Testis (tissue), 3 donors: ENCODE results near the gene UGP2. TPM values are rescaled to one million over a fixed set of nuclear protein-coding genes. Genes with fewer than 3 reads are reported as not detected.
"Not testable (repeated sequence)": the region's sequence is repeated elsewhere in the genome, so short reads cannot be mapped to it uniquely, and the experiment has no call there.

Experiments used
- DNase-seq: peaks from one replicate; pipeline ENCODE4 v3.0.0-alpha.2; 2019
- H3K27ac ChIP-seq, 2 donors: fragments of 200-600 bp; sonication (generic); one replicate each; pipeline ENCODE4 v1.5.1; 2019
- H3K27me3 ChIP-seq: fragments of 200-600 bp; sonication (generic); one replicate; pipeline ENCODE4 v1.5.1; 2019
- H3K36me3 ChIP-seq: fragments of 200-600 bp; sonication (generic); one replicate; pipeline ENCODE4 v1.5.1; 2017; ENCODE audit warnings: low read depth; ENCODE audit errors: missing control alignments
- H3K4me1 ChIP-seq: fragments of 200-600 bp; sonication (generic); one replicate; pipeline ENCODE4 v1.5.1; 2019
- H3K4me3 ChIP-seq, 2 donors: fragments of 200-600 bp; sonication (generic); one replicate each; pipeline ENCODE4 v1.5.1; 2017 to 2019
- H3K9me3 ChIP-seq: fragments of 200-600 bp; sonication (generic); one replicate; pipeline ENCODE4 v1.5.1; 2017
- POLR2A ChIP-seq: fragments of 450-650 bp; IDR thresholded peaks from one replicate; pipeline ENCODE4 v1.6.1; 2017; ENCODE audit warnings: antibody characterized with exemption, mild to moderate bottlenecking, moderate library complexity
- WGBS, 2 donors: methylation state at CpG; one replicate each; pipeline ENCODE4 v1.1.5; 2018; 5-methylcytosine and 5-hydroxymethylcytosine counted together
- intact Hi-C: fragments of 100-400 bp; cut with DNase I; formaldehyde crosslinking; loops from one replicate; pipeline ENCODE4 v1.15.1; 2023; ENCODE audit warnings: low total_unique reads
- polyA plus RNA-seq: library from polyadenylated mRNA; stranded (reverse); fragments of 350-450 nt; fragmentation: Illumina TruSeq; extraction: RNeasy Lipid Tissue Mini Kit (QIAGEN cat#74804); gene quantifications from one replicate; pipeline ENCODE4 v1.2.3, GENCODE V29; 2014; ENCODE audit warnings: low read depth, low replicate concordance; ENCODE audit not compliant: insufficient read depth
- total RNA-seq, 2 donors: library from RNA; depleted of rRNA; stranded (reverse); fragments of >200 nt; gene quantifications; one replicate each; pipeline ENCODE4 v1.2.3, GENCODE V29; 2016
- TF ChIP-seq, protein P1 (sequence below), 3 experiments: fragments of 450-650 bp in 2 of 3; fragments of 200-600 bp in 1 of 3; sonication (generic) in 1 of 3; IDR thresholded peaks; one replicate each; pipeline ENCODE4 v1.5.1; 2016 to 2019; ENCODE audit warnings: antibody characterized with exemption in 3 of 3, mild to moderate bottlenecking in 2 of 3, moderate library complexity in 1 of 3

Gene UGP2
- total and polyA plus RNA-seq, 3 donors from 2014 or later: 51.7 to 70.3 (median 52.9) TPM

DNA sequence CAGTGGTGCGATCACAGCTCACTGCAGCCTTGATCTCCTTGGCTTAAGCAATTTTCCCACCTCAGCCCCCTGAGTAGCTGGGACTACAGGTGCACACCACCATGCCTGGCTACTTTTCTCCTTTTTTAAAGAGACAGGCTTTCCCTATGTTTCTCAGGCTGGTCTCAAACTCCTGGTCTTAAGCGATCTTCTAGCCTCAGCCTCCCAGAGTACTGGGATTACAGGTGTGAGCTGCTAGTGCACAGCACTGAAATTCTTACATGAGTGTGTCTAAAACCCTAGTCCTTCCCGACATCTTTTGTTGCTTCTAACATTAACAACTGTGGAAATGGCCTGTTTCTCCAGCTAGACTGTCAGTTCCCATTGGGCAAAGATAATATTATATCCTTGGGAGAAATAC is 2.9 kb downstream of the UGP2 start:
- peaks cover 23% of the 10 kb centered on the region for H3K4me1 ChIP-seq
- no peak overlapping the region for H3K27ac ChIP-seq
- H3K27me3 ChIP-seq: no peaks in the 10 kb centered on the region
- no peaks in the 10 kb centered on the region for H3K9me3 ChIP-seq
- intact Hi-C loops: no loop called here
- no peak for DNase-seq
- TF ChIP-seq, protein P1, sequence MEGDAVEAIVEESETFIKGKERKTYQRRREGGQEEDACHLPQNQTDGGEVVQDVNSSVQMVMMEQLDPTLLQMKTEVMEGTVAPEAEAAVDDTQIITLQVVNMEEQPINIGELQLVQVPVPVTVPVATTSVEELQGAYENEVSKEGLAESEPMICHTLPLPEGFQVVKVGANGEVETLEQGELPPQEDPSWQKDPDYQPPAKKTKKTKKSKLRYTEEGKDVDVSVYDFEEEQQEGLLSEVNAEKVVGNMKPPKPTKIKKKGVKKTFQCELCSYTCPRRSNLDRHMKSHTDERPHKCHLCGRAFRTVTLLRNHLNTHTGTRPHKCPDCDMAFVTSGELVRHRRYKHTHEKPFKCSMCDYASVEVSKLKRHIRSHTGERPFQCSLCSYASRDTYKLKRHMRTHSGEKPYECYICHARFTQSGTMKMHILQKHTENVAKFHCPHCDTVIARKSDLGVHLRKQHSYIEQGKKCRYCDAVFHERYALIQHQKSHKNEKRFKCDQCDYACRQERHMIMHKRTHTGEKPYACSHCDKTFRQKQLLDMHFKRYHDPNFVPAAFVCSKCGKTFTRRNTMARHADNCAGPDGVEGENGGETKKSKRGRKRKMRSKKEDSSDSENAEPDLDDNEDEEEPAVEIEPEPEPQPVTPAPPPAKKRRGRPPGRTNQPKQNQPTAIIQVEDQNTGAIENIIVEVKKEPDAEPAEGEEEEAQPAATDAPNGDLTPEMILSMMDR (IDR thresholded peaks at IDR 0.05): no peak
- TF ChIP-seq POLR2A: no peak
- H3K36me3 ChIP-seq: no peaks in the 10 kb centered on the region
- WGBS, 2 donors: 77 to 81% methylated on average over 3 of the region's 3 CpGs
- no peak overlapping the region for H3K4me3 ChIP-seq

DNA sequence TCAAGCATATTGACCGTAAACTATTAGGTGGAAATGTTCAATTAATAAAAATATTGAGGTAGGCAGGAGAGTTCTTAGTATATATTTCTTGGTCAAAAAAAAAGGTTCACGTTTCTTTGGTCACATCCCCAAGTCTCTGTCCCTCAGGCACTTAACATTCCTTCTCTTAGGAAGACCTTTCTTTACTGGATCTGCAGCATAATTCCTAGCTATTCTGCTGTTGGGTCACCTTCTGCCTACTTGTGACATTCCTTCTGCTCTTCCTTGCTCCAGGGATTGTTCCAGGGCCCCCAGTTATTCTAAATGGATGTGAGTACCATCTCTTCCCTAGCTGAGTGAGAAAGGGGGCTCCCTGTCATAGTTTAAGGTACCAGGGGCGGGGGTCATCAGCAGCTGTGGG is 4.2 kb downstream of the UGP2 start:
- Histone ChIP-seq H3K4me1 (peaks cover 22% of the 10 kb centered on the region), H3K36me3 (no peaks in the 10 kb centered on the region), H3K4me3 (no peak overlapping the region), H3K27ac (peak overlapping the region in 1 of 2 donors; percentile 33), H3K9me3 (no peaks in the 10 kb centered on the region), H3K27me3 (no peaks in the 10 kb centered on the region)
- WGBS, 2 donors: 88 to 89% methylated on average over 3 of the region's 3 CpGs
- no peak for DNase-seq
- intact Hi-C loops: no loop called here
- TF ChIP-seq POLR2A: no peak
- TF ChIP-seq, protein P1 (IDR thresholded peaks at IDR 0.05): no peak

DNA sequence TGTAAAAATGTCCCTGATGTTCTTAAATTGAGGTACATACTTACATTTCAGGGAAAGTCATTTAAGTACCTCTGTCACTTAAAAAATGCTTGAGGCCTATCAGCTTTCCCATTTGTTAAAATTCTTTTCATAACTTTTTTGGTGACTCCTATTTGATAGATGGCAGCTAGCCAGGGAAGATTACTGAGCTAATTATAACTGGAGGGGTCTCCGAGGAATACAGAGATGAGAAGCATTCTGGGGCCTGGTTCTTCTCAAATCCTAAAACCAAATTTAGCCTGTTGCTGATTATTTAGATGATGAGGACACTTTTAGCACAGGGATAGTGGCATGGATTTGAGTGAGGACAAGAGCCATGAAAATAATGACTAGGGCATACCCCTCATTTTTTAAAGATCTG is 4.8 kb downstream of the UGP2 start:
- TF ChIP-seq, protein P1 (IDR thresholded peaks at IDR 0.05): no peak
- DNase-seq: no peak
- WGBS, 2 donors: 24 to 33% methylated on average over 1 of the region's 1 CpG
- Histone ChIP-seq H3K36me3 (no peaks in the 10 kb centered on the region), H3K4me1 (peaks cover 22% of the 10 kb centered on the region), H3K27me3 (no peaks in the 10 kb centered on the region), H3K9me3 (no peaks in the 10 kb centered on the region), H3K4me3 (no peak overlapping the region), H3K27ac (peak overlapping the region in 1 of 2 donors; percentile 33)
- intact Hi-C loops: no loop called here

DNA sequence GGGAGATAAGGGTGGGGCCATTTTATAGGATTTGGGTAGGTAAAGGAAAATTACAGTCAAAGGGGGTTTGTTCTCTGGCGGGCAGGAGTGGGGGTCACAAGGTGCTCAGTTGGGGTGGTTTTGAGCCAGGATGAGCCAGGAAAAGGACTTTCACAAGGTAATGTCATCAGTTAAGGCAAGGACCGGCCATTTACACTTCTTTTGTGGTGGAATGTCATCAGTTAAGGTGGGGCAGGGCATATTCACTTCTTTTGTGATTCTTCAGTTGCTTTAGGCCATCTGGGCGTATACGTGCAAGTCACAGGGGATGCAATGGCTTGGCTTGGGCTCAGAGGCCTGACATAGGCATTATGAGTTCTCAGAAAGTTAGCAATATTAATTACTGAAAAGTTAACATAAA is 5.9 kb downstream of the UGP2 start:
- H3K27me3 ChIP-seq, H3K9me3 ChIP-seq, intact Hi-C loops, H3K36me3 ChIP-seq, H3K27ac ChIP-seq, H3K4me3 ChIP-seq, DNase-seq: not testable (repeated sequence)
- H3K4me1 ChIP-seq: peaks cover 20% of the 10 kb centered on the region
- 93 to 98% methylated on average over 4 of the region's 4 CpGs for WGBS, 2 donors

DNA sequence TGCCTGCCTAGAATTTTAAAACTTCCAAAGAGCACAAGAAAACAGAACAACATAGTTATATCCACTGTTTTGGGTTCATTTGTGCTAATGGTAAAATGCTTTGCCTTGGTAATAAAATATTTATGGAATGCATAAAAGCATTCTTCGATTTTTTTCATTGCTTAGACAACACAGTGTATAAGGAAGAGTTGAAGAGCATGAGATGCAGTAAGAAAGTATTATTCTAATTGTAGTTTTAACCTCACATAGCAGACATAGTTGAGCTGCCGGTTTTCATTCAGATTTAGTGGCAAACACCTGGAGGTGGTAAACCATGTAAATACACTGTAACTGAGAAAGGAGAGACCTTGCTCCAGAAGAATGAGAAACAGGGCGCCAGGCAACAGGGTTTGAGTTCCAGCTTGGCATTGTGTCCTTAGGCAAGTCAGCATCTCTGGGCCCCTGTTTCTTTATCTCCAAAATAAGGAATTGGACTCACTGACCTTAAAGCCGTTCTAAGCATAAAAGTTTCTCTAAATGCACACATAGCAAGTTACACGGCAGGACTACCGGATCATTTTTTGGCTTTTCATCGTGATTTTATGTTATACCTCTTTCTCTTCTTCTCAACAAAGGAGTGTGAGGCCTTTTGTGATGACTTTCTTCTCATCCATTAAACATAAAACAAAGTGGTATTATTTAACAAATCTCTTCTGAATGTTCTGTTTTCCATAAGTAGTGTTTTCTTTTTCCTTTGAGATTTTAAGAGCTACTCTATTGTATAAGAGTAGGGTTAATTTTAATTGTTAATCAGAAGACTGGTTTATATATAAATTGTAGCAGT is 7.9 kb downstream of the UGP2 start:
- no peak for DNase-seq
- H3K36me3 ChIP-seq: no peaks in the 10 kb centered on the region
- H3K4me1 ChIP-seq: peaks cover 10% of the 10 kb centered on the region
- no peak overlapping the region for H3K4me3 ChIP-seq
- TF ChIP-seq POLR2A: no peak
- TF ChIP-seq, protein P1 (IDR thresholded peaks at IDR 0.05): no peak
- 41 to 46% methylated on average over 7 of the region's 7 CpGs for WGBS, 2 donors
- intact Hi-C loops: no loop called here
- no peaks in the 10 kb centered on the region for H3K27me3 ChIP-seq
- no peaks in the 10 kb centered on the region for H3K9me3 ChIP-seq
- H3K27ac ChIP-seq: no peak overlapping the region
